EH (cell line): ENCODE measurements around the gene PPP1R3C.

Source experiments
- DNase-seq: peaks from one replicate; pipeline ENCODE4 v3.0.0-alpha.2; 2015; ENCODE audit warnings: low read depth

Gene PPP1R3C

DNA sequence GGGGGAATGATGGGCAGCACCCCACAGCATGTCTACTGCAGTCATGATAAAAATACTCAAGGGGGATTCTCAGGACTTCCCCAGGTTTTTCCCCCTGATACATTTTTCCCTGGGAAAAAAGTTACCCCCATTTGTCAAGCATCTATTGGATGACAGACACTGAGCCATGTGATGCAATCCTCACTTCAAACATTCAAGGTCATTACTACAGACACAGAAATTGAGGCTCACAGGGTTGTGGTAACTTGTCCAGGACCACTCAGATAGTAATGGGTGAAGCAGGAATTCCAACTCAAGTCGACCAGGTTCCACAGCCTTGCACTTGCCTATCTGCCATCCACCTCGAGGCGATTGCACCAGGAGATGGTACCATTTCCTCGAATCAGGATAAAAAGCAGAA, 31.7 kb downstream of the PPP1R3C start:
- no peak for DNase-seq

DNA sequence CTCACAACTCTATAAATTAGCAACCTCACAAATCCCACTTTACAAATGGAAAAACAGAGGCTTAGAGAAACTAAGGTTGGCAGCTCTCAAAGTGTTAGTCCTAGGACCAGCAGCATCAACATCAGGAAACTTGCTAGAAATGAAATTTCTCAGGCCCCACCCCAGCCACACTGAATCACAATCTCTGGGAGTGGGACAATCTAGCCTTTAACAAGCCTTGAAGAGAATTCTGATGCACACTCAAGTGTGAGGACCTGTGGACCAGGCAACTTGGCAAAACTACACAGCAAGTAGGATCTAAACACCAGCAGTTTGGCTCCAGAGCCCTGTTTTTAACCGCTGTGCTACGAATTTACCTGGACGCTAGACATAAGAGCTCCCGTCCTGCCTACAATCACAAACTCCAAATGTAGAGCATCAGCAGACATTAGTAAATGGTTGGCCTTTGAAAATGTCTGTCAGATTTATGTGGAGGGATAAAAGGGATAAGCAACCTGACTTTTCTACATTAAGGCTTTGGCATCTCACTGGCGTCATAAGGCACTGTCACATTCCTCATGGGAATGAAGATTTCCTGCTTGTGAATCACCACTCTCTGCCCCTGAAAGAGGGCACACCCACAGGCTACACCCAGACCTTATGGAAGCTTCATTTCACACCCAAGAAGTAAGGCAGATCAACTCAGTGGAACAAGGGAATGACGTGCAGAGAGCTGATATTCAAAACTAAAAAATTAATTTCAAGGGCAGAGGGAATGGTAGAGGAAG, 34.5 kb downstream of the PPP1R3C start:
- DNase-seq: peak; percentile 92

DNA sequence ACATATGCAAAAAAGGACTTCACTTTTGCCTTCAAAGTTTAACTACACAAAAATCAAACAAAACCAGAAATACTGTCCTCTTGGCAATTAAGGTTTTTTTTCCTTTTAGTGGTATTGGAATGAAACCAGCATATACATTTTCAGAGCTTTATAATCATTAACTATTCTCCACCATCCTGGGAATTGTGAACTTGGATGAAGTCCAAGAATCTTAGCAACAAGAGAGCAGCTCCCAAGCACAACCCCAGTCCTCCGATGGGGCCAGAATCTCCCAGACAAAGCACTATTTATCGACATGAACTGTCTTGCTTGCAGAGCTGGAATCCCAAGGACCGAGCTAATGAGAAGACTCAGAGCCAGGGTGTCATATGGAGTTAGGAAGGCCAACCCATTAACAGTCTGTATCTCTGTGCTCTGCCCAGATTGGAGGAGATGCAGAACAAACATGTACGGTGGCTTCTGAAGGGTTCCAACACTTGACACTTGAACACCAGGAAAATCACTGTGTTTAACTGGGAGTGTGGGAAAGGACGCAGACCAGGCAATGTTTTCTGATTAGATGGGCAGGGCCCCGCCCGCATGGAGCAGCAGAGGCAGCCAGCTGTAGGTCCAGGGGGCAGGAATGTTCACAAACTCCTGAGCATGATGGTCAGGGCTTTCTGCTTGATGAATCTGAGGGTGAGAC, 35.5 kb downstream of the PPP1R3C start:
- DNase-seq: peak; percentile 64

DNA sequence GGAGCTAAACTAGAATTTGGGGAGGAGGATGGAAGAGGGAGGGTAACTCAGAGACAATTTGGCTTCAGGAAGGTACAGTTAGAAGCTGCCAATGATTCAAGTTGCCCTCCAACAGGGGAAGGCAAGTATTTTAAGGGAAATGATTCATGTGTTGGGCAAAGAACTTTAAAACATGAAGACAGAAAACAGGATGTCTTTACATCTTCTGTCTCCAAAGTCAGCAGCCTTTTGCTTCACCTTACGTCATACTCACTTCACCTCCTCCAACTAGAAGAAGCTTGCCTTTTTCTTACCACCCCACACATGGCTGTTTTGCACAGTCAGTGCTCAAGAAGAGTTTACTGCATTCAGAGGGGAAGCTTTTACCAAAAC, 36.1 kb downstream of the PPP1R3C start:
- peak; percentile 81 for DNase-seq

DNA sequence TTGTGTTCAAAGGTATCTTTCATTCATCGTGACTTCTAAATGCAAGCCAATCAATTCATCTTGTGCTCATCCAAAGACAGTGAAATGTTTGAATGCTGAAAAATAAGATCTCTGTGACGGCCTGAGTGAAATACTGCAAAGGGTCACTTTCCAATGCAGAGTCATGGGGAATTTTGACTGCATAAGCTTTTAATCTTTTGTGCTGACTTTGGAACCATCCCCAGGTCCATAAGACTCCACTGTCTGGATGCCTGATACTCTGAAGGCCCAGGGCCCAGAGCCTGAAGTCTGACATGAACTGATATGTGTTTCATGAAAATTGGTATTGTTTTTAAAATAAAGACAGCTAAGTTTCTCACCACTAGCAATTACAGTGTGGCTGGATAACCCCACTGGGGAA, 39.0 kb downstream of the PPP1R3C start:
- no peak for DNase-seq

DNA sequence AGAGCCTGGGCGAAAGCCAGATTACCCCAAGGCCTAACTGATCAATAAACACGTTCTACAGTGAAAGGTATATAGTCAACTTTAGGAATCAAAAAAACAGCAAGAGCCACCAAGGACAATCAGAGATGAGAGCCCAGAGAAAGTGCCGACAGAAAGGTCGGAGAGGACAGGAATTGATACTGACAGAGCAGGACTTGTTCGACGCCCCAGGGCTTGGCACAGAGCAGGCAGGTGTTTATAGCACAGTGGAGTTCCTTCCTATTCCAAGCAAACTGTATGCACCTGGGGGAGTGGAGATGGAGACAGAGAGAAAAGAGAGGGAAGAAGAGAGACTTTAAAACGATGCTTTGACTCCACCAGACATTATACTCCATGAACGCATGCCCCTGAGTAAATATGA, 39.5 kb downstream of the PPP1R3C start:
- DNase-seq: no peak

DNA sequence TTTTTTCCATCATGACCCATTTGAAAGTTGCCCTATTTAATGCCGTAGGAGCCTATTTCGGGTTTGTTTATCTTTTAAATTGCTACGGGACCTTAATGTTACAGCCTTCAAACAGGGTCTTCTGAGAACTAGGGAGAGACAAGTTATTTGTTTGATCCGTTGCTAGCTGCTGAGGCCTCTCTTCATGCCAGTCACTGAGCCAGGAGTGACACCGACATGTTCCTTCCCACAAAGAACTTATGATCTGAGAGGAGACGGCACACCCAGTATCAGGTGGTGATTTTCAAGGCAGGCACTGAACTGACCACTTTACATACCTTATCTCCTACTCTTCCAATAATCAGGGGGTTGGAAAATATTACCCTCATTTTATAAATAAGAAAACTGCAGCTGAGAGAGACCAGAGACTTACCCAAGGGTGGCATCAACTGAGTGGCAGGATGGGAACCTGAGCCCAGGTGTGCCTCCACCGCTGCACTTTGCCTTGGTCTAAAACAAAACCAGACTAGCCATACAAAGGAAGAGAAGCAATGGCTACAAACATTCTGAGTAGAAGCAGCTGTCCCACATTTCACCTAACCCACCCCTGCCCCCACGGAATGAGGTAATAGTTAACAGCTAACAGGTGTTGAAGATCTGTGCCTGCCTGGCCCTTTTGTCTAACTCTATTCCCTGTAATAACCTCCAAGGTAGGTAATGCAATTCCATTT, 40.5 kb downstream of the PPP1R3C start:
- no peak for DNase-seq

DNA sequence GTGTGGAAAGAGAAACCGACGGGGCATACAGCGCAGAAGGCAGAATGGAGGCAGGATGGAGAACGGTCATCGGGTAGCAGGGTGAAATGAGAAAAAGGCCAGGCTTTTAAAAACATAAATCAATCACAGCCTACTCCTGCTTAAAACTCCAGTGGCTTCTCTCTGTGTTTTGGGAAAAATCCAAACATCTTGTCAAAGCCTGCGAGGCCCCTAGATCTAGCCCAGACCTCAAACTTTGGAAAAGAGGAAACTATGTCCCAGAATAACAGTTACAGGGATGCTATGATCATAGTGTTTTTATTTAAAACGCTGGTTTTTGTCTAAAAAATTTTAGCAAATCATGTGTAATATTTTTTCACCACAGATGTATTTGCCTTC, 41.1 kb downstream of the PPP1R3C start:
- DNase-seq: no peak

DNA sequence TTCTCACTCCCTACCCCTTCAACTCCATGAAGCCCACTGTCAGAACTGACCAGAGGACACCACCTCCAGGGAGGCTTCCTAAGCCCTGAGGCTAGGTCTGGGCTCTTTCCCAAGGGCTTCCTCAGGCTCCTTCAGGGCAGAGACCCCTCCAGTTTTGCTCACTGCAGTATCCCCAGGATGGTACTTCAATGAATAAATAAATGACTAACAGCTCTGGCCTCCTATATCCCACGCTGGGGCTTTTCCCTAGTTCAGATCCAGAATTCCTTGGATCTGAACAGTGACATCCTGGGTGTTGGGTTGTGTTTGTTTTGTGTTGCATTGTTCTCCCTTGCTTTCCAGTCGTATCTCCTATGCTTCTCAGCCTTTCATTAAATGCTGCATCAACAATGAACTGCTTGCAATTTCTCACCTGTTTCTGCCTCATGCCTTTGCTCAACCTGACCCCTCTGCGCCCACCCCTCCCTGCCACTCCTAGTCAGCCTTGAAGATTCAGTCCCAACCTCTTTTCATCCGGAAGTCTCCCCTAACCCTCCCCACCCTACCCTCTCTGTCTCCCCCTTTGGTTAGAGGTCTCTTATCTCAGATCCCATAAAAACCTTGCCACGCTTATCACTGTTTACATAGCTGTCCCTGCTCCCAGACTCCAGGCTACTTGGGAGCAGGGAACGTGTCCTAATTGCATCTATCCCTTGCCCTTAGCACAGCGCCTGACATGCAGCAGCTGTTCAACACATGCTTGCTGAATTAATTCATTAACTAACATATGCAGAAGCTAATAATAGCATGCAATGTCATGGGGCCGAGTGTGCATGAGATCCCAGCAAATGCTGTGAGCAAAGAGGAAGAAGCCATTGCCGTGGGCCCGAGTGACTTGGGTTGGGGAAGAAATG, 41.7 kb downstream of the PPP1R3C start:
- peak; percentile 90 for DNase-seq

DNA sequence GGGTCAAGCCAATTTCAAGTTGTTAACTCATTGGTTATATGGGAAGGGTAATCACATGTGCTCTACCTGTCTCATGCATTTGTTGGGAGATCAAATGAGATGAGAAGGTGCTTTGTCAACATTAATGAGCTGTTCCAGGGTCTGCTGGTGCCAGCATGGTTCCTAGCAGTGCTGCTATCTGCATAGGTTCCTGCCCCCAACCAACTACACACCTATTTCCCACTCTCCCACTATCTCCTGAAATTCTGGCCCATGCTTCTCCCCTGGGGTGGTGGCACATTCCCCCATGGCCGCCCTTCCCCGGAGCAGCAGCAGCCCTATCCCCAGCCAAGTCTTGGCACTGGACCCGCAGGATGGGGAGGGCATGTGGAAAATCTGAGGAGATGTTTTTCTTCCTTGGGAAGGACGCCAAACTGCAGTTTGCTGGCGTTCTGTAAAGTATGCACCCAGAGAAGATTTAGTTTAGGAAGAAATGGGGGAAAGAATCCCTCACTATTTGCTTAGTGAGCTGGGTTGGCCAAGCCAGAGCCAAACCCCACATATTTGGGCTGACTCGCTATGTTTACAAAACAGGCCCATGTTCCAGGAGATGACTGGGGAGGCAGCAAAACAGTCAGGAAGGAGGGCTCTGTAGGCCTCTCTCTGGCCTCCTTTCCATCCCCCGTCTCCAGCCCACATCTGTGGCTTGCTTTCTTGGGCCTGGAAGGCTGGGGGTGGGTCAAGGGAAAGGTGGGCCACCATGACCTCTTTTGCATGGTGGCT, 42.5 kb downstream of the PPP1R3C start:
- DNase-seq: peak; percentile 97

DNA sequence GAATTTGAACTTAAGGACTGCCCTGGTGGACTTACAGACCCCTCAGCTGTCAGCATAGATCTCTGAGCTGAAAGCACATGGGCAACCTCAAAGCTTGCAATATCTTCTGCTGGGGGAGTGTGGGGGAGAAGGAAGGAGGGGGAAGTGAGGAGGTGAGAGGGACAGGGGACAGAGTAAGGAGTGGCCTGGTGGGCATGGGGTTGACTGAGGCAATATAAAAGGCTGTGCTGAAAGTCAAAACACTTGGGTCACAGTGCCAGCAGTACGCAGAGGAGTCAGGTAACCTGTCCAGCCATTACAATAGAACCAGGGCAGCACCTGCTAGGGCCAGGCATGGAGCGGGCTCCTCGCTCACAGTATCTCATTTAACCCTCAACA, 43.2 kb downstream of the PPP1R3C start:
- DNase-seq: no peak

DNA sequence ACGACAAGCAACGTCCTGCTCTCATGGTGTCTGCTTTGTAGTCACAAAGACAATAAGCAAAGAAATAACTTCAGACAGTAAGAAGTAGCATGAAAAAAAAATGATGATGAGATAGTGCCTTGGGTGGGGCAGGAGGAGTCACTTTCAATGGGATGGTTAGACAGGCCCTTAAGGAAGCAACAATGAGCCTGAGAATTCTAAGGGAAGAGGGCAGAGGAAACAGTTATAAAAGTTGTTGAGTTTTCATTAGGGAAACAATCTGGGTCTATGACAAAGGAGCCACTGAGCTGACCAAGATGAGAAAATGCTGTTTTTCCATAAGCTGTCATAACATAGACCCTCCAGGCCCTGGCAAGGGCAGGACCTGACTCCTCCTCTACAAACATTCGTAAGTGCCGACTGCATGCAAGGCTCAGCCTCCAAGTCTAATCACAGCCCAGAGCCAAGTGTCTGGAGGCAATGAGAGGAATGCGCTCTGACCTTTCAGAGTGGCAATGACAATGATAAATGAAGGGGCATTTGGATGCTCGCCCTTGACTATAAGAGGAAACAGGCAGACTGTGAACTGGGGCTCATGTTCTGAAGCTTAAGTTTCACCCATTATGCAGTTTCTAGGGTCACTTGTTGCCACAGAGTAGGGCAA, 43.7 kb downstream of the PPP1R3C start:
- DNase-seq: peak; percentile 86

DNA sequence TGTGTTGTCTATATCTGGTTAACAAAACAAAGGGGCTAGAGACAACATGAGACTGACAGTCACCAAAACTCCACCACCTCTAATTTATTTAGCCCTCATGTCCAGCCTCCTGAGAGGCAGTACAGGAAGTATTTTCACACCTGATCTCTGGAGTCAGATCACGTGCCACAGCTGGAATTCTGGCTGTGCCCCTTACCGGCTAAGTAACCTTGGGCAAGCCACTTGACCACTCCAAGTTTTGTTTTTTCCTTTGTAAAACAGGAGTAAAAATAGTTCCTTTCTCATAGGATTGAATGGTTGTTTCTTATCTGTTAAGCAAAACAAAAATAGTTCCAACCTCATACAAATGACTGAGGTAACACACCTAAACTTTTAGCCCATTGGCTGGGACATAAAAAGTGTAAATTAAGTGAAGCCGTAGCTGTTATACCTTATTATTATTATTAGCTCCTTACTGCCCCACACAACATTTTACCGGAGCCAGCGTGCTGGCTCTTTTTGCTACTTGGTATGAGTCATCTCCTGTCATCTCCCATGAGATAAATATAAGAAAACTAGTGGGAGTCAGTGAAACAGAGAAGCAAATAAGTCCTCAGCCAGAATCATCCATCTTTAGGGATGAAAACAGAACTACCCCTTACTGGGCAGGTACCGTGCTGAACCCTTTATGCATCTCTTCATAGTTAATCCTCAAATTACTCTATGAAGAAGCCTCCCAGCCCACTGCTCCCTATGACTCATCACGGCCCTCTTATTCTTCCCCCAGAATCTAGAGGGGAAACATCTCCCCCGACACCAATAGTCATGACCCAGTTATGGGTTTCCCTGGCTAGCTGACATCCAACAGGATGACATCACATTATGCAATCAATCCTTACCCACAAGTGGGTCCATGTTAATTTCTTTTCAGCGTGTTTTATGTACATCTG, 44.9 kb downstream of the PPP1R3C start:
- DNase-seq: peak; percentile 77

DNA sequence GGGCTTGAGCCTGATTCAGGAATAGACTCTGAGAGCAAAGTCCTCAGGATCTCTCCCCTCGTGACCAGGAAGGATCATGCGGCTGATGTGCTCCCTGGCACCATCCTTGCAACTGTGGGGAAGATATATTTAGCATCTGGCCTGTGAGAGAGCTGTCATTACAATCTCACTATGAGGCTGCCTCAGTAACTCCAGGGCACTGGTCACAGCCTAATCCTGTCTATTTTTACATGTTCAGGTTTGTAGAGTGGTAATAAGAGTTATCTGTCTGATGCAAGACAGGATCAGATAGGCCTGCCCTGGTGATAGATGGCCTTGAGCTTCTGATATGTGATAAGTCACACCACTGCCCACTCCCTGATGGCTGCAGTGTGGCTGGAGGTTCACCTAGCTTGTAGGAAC, 50.7 kb downstream of the PPP1R3C start:
- DNase-seq: no peak

DNA sequence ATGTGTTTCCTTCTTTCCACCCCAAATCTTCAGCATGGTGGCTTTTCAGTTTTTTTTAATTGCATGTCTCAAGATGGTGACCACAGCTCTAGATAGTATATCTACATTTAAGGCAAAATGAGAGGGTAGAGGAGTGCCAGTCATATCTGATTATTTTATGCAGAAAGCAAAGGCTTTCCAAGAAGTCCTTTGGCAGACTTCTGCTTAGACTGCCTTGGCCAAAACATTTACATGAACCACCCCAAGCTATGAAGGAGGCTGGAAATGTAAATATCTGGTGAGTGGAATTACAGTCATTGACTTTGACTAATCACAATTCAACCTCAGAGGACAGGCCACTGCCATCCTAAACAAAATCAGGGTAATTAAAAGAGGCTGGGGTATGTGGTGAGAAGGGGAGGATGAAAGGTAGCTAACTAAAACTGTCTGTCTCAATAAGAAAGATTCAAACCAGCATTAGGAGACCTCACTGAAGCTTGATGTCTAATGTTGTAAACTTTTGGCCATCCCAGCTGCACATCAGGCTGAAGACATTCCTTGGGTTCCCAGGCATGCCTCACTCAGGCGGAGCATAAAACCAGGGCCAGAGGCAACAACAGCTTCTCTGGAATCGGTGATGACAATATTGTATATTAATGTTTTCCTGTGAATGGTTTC, 53.4 kb downstream of the PPP1R3C start:
- DNase-seq: peak; percentile 86
